GM10266 (cell line): ENCODE data around the gene BLM.

ENCODE experiments used
- DNase-seq: peaks from one replicate; pipeline ENCODE4 v3.0.0; 2012; ENCODE audit errors: extremely low spot score
- TF ChIP-seq, protein P1 (sequence below): IDR thresholded peaks from 2 replicates; pipeline ENCODE4 v1.5.1; 2012; ENCODE audit warnings: mild to moderate bottlenecking, low read depth; ENCODE audit not compliant: control insufficient read depth, insufficient read depth; ENCODE audit errors: missing control alignments

The BLM gene

DNA sequence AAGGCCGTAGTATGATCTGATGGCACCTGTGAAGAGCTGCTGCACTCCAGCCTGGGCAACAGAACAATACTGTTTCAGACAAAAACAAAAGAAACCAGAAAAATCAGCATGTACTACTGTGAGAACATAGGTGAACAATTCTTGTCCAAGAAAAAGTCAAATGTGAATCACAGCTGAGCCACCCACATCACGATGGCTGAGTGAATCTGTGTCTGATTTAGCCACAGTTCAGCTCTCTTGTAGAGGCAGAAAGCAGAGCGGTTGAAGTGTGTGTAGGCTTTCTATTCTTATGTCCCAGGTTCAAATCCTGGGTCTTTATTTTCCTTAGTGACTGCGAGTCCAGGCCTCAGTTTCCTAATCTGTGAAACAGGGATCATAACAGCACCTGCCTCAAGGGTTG is 146.8 kb downstream of the BLM start:
- no peak for DNase-seq
- TF ChIP-seq, protein P1, sequence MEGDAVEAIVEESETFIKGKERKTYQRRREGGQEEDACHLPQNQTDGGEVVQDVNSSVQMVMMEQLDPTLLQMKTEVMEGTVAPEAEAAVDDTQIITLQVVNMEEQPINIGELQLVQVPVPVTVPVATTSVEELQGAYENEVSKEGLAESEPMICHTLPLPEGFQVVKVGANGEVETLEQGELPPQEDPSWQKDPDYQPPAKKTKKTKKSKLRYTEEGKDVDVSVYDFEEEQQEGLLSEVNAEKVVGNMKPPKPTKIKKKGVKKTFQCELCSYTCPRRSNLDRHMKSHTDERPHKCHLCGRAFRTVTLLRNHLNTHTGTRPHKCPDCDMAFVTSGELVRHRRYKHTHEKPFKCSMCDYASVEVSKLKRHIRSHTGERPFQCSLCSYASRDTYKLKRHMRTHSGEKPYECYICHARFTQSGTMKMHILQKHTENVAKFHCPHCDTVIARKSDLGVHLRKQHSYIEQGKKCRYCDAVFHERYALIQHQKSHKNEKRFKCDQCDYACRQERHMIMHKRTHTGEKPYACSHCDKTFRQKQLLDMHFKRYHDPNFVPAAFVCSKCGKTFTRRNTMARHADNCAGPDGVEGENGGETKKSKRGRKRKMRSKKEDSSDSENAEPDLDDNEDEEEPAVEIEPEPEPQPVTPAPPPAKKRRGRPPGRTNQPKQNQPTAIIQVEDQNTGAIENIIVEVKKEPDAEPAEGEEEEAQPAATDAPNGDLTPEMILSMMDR, result no peak

DNA sequence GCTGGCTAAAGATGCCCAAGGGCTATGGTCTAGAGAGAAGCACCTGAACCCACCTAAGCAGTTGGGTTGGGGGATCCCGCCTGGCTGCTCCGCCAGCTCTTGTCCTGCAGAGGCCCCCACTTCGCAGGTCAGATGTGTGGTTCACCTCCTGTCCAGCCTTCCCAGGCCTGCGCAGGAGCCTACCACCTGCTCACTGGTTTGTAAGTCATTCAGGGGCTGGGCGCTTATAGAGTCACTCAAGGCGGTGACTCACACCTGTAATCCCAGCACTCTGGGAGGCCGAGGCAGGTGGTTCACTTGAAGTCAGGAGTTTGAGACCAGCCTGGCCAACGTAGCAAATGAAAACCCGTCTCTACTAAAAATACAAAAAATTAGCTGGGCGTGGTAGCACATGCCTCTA is 147.4 kb downstream of the BLM start:
- TF ChIP-seq, protein P1, result no peak
- no peak for DNase-seq

DNA sequence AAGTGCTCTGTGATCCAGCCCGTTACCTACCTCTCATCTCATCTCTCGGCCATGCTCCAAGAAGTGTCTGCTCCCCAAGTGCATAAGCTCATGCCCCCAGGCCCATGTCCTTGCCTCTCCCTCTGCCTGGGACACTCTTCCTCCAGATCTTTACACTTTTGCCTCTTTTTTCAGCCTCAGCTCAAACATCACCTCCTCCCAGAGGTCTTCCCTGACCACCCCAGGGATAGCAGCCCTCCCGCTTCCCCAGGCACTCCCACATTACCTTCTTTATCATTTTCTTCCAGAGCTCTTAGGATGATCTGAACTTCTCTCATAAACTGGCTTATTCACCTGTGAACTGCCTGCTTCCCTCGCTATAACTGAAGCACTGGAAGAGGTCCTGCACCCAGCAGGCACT is 148.6 kb downstream of the BLM start:
- DNase-seq, result no peak
- TF ChIP-seq, protein P1, result no peak
